ENCODE results near the gene THSD4.

DNA sequence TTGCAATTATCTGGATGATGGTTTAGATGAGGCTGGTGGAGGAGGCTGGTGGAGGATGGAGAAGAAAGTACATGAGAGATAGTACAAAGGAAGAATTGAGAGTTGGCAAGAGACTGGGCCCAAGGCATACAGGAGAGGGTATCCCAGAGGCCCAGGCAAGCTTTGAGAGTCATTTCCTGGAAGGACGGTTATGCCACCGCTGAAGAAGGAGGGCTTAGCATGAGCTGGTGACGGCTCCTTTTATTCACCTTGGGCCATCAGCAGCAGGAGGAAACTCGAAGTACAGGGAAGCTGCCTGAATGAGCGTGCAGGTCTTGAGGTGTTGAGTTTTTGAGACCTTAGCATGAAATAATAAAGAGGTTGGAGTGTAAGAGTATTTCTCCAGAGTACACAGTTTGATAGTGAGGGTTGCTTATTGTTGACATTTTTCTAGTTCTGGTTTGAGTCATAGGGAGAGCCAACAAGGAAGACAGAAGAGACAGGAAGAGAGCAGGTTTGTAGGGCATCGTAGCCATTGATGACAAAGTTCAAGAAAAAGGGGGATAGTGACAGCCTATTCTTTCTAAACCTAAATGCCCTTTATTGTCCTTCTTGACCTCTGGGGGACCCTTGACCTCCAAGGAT lies 13.8 kb downstream of the THSD4 start:
- TF ChIP-seq, protein P1, sequence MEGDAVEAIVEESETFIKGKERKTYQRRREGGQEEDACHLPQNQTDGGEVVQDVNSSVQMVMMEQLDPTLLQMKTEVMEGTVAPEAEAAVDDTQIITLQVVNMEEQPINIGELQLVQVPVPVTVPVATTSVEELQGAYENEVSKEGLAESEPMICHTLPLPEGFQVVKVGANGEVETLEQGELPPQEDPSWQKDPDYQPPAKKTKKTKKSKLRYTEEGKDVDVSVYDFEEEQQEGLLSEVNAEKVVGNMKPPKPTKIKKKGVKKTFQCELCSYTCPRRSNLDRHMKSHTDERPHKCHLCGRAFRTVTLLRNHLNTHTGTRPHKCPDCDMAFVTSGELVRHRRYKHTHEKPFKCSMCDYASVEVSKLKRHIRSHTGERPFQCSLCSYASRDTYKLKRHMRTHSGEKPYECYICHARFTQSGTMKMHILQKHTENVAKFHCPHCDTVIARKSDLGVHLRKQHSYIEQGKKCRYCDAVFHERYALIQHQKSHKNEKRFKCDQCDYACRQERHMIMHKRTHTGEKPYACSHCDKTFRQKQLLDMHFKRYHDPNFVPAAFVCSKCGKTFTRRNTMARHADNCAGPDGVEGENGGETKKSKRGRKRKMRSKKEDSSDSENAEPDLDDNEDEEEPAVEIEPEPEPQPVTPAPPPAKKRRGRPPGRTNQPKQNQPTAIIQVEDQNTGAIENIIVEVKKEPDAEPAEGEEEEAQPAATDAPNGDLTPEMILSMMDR (IDR thresholded peaks at IDR 0.05), result no peak
- TF ChIP-seq POLR2AphosphoS5 (IDR thresholded peaks at IDR 0.05), result no peak

Measured in upper lobe of left lung (tissue), 4 donors.